ENCODE data around the gene ZBTB18. TPM values are rescaled to one million over a fixed set of nuclear protein-coding genes. Genes with fewer than 3 reads are reported as not detected.

Gene ZBTB18
- total RNA-seq, 1 donor from 2014 or later: 213 TPM

GRCh38 chr1:244077473-244078220 is 26.6 kb downstream of the ZBTB18 start:
- Mint-ChIP-seq H3K9me3 (ENCODE audit: unreplicated experiment) (peaks cover 4% of the 10 kb centered on the region), H3K4me3 (ENCODE audit: unreplicated experiment) (no peak overlapping the region), H3K27me3 (ENCODE audit: unreplicated experiment) (peaks cover 7% of the 10 kb centered on the region), H3K27ac (ENCODE audit: unreplicated experiment) (no peak overlapping the region), H3K4me1 (ENCODE audit: low read depth, unreplicated experiment) (peaks cover 2% of the 10 kb centered on the region), H3K36me3 (ENCODE audit: unreplicated experiment) (no peaks in the 10 kb centered on the region)
- TF ChIP-seq CTCF (IDR thresholded peaks at IDR 0.05; ENCODE audit: partially characterized antibody, unreplicated experiment): no peak
- no peak for DNase-seq

GRCh38 chr1:244080343-244080929 is 29.4 kb downstream of the ZBTB18 start:
- Mint-ChIP-seq H3K36me3 (ENCODE audit: unreplicated experiment) (peaks cover 10% of the 10 kb centered on the region), H3K27ac (ENCODE audit: unreplicated experiment) (no peak overlapping the region), H3K9me3 (ENCODE audit: unreplicated experiment) (peaks cover 4% of the 10 kb centered on the region), H3K4me1 (ENCODE audit: low read depth, unreplicated experiment) (no peaks in the 10 kb centered on the region), H3K27me3 (ENCODE audit: unreplicated experiment) (peaks cover 7% of the 10 kb centered on the region), H3K4me3 (ENCODE audit: unreplicated experiment) (no peak overlapping the region)
- no peak for TF ChIP-seq CTCF (IDR thresholded peaks at IDR 0.05; ENCODE audit: partially characterized antibody, unreplicated experiment)
- no peak for DNase-seq

GRCh38 chr1:244082969-244083368 is 31.9 kb downstream of the ZBTB18 start:
- Mint-ChIP-seq H3K4me3 (ENCODE audit: unreplicated experiment) (no peak overlapping the region), H3K4me1 (ENCODE audit: low read depth, unreplicated experiment) (no peaks in the 10 kb centered on the region), H3K27ac (ENCODE audit: unreplicated experiment) (no peak overlapping the region), H3K36me3 (ENCODE audit: unreplicated experiment) (peaks cover 25% of the 10 kb centered on the region), H3K27me3 (ENCODE audit: unreplicated experiment) (peaks cover 8% of the 10 kb centered on the region), H3K9me3 (ENCODE audit: unreplicated experiment) (peaks cover 4% of the 10 kb centered on the region)
- no peak for DNase-seq
- no peak for TF ChIP-seq CTCF (IDR thresholded peaks at IDR 0.05; ENCODE audit: partially characterized antibody, unreplicated experiment)

- Mint-ChIP-seq H3K27me3 (ENCODE audit: unreplicated experiment) (peaks cover 8% of the 10 kb centered on the region), H3K36me3 (ENCODE audit: unreplicated experiment) (peaks cover 25% of the 10 kb centered on the region), H3K4me1 (ENCODE audit: low read depth, unreplicated experiment) (no peaks in the 10 kb centered on the region), H3K9me3 (ENCODE audit: unreplicated experiment) (peaks cover 4% of the 10 kb centered on the region), H3K4me3 (ENCODE audit: unreplicated experiment) (no peak overlapping the region), H3K27ac (ENCODE audit: unreplicated experiment) (no peak overlapping the region)
- no peak for TF ChIP-seq CTCF (IDR thresholded peaks at IDR 0.05; ENCODE audit: partially characterized antibody, unreplicated experiment)
- DNase-seq: no peak
Measured at GRCh38 chr1:244083383-244083943, 32.4 kb downstream of the ZBTB18 start.

- TF ChIP-seq CTCF (IDR thresholded peaks at IDR 0.05; ENCODE audit: partially characterized antibody, unreplicated experiment): no peak
- Mint-ChIP-seq H3K4me1 (ENCODE audit: low read depth, unreplicated experiment) (no peaks in the 10 kb centered on the region), H3K9me3 (ENCODE audit: unreplicated experiment) (peaks cover 4% of the 10 kb centered on the region), H3K27me3 (ENCODE audit: unreplicated experiment) (peaks cover 8% of the 10 kb centered on the region), H3K27ac (ENCODE audit: unreplicated experiment) (no peak overlapping the region), H3K36me3 (ENCODE audit: unreplicated experiment) (peaks cover 25% of the 10 kb centered on the region), H3K4me3 (ENCODE audit: unreplicated experiment) (no peak overlapping the region)
- no peak for DNase-seq
Measured at GRCh38 chr1:244084763-244085162, 33.7 kb downstream of the ZBTB18 start.

All from glutamatergic neuron (in vitro differentiated cells).